ENCODE results near the gene C5AR2.
"Not testable (repeated sequence)": the region's sequence is repeated elsewhere in the genome, so short reads cannot be mapped to it uniquely, and the experiment has no call there.

The C5AR2 gene

DNA sequence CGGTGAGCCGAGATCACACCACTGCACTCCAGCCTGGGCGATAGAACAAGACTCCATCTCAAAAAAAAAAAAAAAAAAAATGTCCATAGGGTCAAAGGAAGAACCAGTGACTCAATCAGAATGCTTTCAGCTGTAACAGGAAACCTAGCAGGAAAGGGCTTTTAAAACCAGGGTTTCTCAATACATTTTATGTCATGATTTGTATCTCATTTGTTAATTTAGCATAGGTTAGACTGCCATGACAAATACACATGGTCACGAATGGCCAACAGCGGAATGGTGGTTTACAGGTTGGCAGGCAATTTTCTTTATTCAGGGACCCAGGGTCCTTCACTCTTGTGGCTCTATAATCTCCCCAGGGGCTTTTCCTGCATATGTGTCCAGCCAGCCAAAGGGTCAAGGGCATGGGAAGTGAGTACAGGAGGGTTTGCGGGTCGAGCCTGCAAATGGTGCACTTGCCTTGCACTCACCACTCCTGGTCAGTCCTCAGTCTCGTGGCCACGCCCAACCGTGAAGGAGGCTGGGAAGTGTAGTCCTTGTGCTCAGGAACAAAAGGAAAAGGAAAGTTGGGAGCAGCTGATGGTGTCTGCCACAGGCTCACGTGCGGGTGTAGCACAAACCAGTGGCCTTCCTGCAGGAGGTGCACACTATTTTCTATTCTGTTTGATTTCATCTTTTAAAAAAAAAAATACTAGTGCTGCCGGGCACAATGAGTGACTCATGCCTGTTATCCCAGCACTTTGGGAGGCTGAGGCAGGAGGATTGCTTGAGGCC lies 32.0 kb downstream of the C5AR2 start:
- no peak for DNase-seq

DNA sequence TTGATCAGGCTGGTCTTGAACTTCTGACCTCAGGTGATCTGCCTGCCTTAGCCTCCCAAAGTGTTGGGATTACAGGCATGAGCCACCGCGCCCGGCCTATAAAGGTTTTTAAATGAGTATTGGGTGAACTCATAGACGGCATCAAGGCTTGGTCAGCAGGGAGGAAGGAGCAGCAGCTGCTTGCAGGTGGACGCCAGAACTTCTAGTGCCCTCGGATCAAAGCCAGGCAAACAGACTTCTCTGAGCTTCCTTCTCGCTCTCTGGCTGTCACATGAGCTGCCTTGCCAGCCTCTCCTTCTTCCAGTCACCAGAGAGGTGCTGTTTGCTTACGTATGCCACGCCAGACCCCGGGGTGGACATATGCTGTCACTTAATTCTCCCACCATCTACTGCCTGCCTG lies 33.5 kb downstream of the C5AR2 start:
- DNase-seq: not testable (repeated sequence)

DNA sequence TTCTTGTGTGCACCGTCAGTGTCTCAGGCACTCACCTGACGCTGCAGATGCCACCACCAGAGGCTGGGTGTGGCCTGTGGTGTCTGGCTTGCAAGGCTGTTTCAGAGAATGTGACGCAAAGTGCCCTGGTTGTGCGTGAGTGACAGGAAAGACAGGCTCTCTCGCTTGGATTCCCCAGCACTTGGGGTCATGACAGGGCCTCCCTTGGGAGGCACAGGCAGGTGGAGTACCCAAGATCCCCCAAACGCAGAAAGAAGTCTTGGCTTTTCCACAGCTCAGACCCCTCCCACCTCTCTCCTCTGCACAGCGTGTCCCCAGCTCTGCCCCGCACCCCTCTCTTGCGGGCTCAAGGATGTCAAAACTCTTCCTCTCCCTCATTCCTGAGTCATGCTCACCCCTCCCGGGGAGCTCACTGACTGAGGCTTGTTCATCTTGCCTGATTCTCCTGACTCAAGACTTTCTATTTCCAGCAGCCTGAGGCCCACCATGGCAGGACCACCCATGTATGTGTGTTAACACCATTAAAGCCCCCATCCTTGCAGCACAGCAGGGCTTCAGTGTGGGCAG lies 38.2 kb downstream of the C5AR2 start:
- no peak for DNase-seq

DNA sequence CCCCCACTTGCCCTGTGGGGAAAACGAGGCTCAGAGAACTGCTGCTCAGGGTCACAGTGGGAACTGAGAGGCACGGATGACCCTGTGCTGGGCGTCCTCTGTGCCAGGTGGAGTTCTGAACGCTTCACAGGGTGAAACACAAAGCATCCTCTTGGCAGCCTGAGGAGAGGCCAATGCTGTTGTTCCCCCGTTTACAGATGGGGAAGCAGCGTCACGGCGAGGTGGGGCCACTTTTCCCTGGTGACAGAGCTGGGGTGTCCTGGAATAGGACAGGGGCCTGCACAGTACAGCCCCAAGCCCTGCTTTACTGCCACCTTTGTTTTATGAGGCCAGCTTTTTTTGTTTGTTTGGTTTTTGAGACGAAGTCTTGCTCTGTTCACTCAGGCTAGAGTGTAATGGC lies 39.3 kb downstream of the C5AR2 start:
- DNase-seq: no peak

DNA sequence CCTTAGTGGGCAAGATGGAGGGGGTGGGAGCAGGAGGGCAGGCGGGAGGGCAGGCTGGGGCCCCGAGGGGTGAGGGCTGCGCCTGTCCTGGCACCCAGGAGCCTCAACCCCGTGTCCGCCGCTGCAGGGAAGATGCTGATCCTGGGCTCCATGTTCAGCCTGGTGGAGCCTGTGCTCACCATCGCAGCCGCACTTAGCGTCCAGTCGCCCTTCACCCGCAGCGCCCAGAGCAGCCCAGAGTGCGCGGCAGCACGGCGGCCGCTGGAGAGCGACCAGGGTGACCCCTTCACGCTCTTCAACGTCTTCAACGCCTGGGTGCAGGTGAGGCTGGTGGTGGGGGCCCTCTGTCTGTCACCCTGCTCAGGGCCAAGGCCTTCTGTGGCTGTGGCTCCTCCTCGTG lies 40.6 kb downstream of the C5AR2 start:
- DNase-seq: no peak

DNA sequence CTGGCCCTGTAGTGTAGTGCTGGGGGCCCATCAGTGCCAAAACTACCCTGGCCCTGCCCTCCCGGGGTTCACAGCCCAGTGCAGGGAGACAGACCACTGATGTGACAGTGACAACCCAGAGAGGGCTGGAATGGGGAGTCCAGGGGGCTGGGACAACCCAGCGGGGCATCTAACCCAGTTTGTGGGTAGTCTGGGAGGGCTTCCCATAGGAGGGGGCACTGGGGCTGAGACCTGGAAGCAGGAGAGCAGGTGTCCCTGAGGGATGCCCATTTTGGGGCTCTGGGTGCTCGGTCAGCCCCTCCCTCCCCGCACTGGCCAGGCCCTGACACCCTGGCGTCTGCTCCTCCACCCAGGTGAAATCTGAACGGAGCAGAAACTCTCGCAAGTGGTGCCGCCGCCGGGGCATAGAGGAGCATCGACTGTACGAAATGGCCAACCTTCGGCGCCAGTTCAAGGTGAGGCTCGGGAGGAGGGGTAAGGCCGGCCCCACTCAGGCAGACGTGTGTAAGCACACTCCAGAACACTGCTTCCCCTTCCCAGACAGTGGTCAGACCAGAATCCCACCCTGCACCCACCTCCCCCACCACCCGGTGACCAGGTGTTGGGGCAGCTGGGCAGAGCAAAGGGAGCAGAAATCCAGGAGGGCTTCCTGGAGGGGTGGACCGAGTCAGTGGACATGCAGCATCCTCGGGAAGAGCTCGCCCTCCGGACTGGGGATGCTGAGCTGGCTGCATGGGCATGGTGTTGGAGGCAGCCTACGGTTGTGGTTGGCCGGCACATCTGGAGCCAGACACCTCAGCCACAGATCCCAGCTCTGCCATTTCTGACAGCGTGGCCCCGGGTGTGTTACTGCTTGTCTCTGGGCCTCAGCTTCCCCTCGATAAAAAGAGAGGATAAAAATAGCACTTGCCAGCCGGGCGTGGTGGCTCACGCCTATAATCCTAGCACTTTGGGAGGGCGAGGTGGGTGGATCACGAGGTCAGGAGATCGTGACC lies 41.6 kb downstream of the C5AR2 start:
- DNase-seq: no peak

DNA sequence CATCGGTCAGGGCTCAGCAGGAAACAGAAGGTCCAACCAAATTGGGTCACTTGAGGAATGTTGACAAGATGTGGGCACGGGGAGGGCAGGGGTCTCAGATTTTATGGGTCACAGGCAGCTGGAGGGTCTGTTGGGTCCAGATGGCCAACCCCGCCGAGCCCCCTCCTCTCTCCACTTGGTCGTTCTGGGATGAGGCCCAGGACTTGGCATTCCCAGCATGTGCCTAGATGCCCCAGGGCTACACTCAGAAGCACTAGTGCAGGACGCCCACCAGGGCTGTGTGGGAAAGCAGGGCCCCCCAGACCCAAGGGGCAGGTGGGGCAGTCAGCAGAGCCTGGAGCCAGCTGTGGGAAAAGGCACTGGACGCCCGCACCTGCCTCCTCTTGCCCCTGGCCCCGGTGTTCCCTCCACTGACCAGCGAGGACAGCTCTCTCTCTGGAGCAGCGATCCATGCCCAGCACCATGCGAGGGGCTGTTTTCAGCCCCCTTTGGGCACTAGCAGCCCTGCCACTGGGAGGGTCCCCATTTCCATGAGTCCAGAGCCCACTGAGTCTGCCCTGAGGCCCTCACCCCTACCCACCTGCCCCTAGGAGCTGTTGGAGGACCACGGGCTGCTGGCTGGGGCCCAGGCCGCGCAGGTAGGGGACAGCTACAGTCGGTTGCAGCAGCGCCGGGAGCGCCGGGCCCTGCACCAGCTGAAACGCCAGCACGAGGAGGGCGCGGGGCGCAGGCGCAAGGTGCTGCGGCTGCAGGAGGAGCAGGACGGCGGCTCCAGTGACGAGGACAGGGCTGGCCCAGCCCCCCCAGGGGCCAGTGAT lies 43.1 kb downstream of the C5AR2 start:
- DNase-seq: no peak

DNA sequence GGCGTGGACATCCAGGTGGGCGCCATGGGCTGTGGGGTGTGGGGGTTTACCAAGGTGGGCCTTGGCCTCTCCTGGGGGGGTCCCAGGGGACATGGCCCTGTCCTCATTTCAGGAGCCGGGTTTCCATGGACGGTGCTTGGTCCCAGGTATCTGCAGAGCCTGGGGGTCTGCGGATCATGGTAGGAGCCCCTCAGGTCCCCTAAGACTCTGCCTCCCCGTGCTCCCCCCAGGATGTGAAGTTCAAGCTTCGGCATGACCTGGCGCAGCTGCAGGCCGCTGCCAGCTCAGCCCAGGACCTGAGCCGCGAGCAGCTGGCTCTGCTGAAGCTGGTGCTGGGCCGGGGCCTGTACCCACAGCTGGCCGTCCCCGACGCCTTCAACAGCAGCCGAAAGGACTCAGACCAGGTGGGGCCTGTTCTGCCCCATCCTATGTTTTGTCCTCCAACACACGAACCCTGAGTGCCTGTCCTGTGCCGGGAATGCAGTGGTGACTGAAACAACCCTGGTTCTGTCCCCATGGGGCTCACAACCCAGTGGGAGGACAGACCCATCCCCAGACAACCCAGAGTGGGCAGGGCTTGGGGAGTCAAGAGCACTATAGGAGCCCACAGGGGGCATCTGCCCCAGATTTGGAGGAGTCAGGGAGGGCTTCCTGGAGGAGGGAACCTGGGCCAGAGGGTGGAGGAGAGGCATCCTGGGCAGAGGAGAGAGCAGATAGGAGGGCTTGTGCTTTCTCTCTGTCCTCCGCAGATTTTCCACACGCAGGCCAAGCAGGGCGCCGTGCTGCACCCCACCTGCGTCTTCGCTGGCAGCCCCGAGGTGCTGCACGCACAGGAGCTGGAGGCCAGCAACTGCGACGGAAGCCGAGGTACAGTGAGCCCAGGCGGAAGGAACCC lies 44.0 kb downstream of the C5AR2 start:
- DNase-seq: no peak

DNA sequence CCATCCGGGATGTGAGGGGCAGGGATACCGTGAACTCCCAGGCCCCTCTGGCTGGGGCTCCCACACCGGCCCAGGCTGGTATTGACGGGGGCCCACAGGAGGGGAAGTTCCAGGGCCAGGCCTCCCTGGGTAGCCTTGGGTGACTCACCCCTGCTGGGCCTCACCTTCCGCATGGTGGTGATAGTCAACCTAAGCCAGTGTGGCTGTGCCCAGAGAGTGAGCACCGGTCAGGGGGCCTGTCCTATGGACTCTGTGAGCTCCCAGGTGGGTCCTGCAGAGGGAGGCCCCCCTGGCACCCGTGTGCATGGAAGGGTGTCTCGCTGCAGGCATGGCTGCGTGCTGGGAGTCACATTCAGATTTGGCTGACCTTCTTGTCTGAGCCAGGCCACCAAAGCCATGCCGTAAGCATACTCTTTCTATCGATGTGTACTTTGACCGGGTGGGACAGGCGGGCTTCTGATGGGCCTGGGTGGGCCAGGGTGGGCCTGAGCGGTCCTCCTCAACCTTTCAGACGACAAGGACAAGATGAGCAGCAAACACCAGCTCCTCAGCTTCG lies 44.7 kb downstream of the C5AR2 start:
- DNase-seq: no peak

DNA sequence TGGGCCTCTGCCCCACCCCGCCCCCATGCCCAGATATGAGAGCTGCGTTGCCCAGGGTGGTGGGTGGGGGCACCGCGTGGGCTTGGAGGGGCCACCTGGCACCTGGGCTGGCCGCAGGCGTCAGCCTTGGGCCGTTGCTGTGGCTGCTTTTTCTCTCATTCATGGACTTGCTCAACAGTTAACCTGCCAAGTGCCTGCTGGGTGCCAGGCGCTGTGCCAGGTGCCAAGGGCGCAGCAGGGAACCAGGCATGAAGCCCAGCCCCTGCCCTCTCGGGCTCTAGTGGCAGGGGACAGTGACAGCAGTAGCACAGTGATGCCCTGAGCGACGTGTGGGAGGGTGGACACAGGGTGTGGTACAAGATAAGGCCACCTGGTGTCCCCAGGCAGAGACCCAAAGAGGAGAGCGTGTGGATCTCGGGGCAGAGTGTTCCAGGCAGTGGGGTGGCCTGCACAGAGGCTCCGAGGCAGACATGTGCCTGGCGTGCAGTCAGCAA lies 45.3 kb downstream of the C5AR2 start:
- no peak for DNase-seq

DNA sequence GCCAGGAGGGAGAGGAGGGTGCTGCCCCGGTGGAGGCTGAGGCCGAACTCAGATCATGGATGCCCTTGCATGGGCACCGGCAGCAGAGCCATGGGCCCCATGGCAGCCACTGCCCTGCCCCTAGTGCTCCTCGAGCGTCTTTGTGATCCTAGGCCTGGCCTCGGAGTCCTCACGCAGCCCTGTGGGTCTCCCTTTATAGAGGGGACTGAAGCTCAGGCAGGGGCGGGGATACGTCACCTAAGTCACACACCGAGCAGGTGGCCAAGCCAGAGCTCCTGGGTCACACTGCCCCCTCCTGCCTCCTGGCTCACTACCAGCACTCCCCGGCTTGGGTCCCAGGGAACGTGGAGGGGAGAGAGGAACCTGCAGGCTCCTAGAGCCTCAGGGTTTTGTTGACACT lies 45.8 kb downstream of the C5AR2 start:
- no peak for DNase-seq

DNA sequence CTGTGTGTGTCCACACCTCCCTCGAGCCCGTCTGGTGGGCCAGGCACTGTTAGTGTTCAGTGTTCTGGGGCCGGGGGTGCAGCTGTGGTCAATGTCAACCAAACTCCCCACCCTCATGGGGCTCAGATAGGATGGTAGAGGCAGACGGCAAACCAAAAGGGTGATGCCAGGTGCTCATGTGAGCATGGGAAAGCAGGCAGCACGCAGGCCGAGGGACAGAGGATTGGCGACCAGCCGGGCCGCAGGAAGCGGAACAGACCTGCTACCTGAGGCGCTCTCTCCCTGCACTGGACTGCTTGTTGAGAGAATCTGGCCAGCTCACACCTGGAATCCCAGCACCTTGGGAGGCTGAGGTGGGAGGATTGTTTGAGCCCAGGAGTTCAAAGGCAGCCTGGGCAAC lies 46.3 kb downstream of the C5AR2 start:
- DNase-seq: no peak

DNA sequence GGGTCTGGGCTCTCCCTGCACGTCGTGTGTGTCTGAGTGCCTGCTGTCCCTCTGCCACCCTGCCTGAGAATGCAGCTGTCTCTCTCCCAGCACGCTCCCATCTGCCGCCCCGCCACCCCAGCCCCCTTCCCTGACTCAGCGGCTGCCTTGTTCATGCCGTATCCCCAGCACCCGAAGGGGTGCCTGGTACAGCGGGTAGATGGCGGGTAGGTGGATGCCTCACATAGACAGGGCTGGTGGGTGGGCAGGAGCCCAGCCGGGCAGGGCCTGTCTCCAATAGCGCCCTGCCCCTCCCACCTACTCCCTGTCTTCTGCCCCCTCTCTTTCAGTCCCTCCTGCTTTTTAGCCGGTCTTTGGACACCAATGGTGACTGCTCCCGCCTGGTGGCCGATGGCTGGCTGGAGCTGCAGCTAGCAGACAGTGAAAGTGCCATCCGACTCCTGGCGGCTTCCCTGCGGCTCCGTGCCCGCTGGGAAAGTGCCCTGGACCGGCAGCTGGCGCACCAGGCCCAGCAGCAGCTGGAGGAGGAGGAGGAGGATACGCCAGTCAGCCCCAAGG lies 47.5 kb downstream of the C5AR2 start:
- no peak for DNase-seq

DNA sequence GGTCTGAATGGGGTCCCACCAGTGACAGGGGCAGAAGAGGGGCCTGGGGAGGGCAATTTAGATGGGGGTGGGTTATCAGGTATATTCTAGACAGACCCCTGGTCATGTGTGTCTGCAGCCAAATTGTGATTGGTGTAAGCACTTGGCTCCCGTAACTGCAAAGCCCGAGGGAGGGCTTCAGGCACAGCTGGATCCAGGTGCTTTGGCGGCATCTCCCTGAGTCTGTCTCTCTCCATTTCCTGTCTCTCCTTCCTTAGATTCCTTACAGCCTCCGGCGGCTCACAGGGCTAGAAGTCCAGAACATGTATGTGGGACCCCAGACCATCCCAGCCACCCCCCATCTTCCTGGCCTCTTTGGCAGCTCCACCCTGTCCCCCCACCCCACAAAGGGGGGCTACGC lies 48.6 kb downstream of the C5AR2 start:
- no peak for DNase-seq

DNA sequence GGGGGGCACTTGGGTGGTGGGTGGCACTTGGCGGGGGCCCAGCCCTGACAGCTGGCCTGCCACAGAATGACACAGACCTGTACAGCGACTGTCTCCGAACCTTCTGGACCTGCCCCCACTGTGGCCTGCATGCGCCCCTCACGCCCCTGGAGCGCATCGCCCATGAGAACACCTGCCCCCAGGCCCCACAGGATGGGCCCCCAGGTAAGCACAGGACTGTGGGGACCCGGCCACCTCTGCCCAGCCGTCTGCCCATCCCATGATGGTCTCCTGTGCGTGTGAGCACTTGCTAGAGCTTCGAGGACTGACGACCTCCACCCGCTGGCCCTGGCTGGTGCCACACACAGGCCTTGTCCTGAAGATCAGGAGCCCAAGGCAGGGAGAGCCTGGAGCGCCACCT lies 49.1 kb downstream of the C5AR2 start:
- no peak for DNase-seq

DNA sequence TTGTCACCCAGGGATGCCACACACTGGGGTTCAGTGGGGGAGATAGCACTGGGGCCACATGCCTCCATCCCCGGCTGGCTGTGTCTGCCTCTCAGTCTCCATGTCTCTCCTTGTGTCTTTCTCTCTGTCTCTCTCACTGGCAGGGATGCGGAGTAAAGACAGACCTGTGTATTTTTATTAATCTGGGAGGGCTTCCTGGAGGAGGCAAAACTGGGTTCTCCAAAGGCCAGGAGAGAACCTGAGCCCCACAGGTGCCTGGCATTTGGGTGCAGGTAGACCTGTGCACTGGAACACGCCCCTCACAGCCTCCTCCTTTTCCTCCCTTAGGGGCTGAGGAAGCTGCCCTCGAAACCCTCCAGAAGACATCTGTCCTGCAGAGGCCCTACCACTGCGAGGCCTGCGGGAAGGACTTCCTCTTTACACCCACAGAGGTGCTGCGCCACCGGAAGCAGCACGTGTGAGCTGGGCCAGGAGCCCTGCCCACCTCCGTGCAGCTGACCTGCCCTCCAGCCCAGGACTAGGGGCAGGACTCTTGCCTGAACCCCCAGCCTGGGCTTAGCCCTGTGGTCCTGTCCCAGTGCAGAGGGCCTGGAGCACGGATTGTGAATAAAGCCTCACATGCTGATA lies 49.8 kb downstream of the C5AR2 start:
- DNase-seq: peak in 1 of 5 donors; percentile 40

DNA sequence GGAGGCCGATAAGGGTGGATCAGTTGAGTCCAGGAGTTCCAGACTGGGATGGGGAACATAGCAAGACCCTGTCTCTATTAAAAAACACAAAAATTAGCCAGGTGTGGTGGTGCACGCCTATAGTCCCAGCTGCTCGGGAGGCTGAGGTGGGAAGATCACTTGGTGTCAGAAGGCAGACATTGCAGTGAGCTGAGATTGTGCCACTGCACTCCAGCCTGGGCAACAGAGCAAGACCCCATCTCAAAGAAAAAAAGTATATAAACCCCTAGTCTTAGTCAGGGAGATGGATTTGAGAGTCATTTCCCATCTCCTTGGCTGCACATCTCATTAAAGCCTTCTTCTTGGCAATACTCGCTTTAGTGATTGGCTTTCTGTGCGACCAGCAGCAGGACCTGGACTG lies 51.9 kb downstream of the C5AR2 start:
- DNase-seq: not testable (repeated sequence)

DNA sequence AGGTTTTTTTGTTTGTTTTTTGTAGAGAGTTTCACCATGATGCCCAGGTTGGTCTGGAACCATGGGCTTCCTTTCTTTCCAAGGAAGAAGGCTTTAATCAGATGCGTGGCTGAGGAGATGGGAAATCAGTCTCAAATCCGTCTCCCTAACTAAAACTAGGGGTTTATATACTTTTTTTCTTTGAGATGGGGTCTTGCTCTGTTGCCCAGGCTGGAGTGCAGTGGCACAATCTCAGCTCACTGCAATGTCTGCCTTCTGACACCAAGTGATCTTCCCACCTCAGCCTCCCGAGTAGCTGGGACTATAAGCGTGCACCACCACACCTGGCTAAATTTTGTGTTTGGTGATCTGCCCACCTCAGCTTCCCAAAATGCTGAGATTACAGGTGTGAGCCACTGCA lies 52.6 kb downstream of the C5AR2 start:
- DNase-seq: not testable (repeated sequence)

DNA sequence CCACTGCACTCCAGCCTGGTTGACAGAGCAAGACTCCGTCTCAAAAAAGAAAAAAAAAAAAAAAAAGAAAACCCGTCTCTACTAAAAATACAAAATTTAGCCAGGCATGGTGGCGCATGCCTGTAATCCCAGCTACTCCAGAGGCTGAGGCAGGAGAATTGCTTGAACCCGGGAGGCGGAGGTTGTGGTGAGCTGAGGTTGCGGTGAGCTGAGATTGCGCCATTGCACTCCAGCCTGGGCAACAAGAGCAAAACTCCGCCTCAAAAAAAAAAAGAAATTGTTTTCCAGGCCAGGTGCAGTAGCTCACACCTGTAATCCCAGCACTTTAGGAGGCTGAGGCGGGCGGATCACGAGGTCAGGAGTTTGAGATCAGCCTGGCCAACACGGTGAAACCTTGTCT lies 54.6 kb downstream of the C5AR2 start:
- not testable (repeated sequence) for DNase-seq

DNA sequence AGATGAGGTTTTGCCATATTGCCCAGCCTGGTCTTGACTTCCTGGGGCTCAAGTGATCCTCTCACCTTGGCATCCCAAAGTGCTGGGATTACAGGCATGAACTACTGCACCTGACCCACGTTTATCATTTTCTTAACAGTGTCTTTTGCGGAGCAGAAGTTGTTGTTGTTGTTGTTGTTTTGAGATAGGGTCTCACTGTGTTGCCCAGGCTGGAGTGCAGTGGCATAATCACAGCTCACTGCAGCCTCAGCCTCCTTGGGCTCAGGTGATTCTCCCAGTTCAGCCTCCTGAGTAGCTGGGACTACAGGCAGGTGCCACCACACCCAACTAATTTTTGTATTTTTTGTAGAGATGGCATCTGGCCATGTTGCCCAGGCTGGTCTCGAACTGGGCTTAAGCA lies 55.6 kb downstream of the C5AR2 start:
- not testable (repeated sequence) for DNase-seq

All from T-helper 1 cell (primary cell).